ENCODE data around the gene APOA4.

GRCh38 chr11:116828632-116829524, 5.8 kb upstream of the APOA4 start:
- no peak for TF ChIP-seq CTCF (IDR thresholded peaks at IDR 0.05)
- TF ChIP-seq POLR2A (IDR thresholded peaks at IDR 0.05): no peak
